Activated gamma-delta T cell treated with Interleukin-2 at 50 U/mL for 16 hours (primary cell): Measurements from ENCODE around the gene EGF.

Experiments used
- DNase-seq: peaks from one replicate; pipeline ENCODE4 v3.0.0-alpha.2; 2020

EGF gene

GRCh38 chr4:109966891-109967481 is 54.3 kb downstream of the EGF start:
- no peak for DNase-seq

GRCh38 chr4:109967798-109968520 is 55.3 kb downstream of the EGF start:
- no peak for DNase-seq

GRCh38 chr4:109969087-109969486 is 56.4 kb downstream of the EGF start:
- no peak for DNase-seq

GRCh38 chr4:109969919-109970318 is 57.2 kb downstream of the EGF start:
- no peak for DNase-seq

- no peak for DNase-seq
These were observed 60.3 kb downstream of the EGF start for GRCh38 chr4:109972786-109973528.

GRCh38 chr4:109973529-109973905 is 60.8 kb downstream of the EGF start:
- no peak for DNase-seq

GRCh38 chr4:109976189-109976588 is 63.5 kb downstream of the EGF start:
- DNase-seq = no peak

- DNase-seq = no peak
These were observed 65.3 kb downstream of the EGF start for GRCh38 chr4:109977854-109978501.

GRCh38 chr4:109978704-109979454 is 66.2 kb downstream of the EGF start:
- DNase-seq = no peak

- no peak for DNase-seq
These were observed 67.4 kb downstream of the EGF start for GRCh38 chr4:109979920-109980717.

- no peak for DNase-seq
These were observed 69.3 kb downstream of the EGF start for GRCh38 chr4:109981936-109982335.

GRCh38 chr4:109982521-109982920 is 69.8 kb downstream of the EGF start:
- DNase-seq = no peak

GRCh38 chr4:109985993-109986974 is 73.6 kb downstream of the EGF start:
- DNase-seq = no peak

- DNase-seq = no peak
These were observed 76.4 kb downstream of the EGF start for GRCh38 chr4:109989044-109989443.

- no peak for DNase-seq
These were observed 76.9 kb downstream of the EGF start for GRCh38 chr4:109989618-109990017.

GRCh38 chr4:109990261-109991257 is 77.9 kb downstream of the EGF start:
- no peak for DNase-seq

- no peak for DNase-seq
These were observed 80.4 kb downstream of the EGF start for GRCh38 chr4:109993116-109993515.

- DNase-seq = no peak
These were observed 81.7 kb downstream of the EGF start for GRCh38 chr4:109994415-109994827.

GRCh38 chr4:109996526-109996925 is 83.8 kb downstream of the EGF start:
- DNase-seq = no peak
